ENCODE measurements around the gene KRT20.

Gene KRT20

GRCh38 chr17:40850293-40850972, 34.6 kb downstream of the KRT20 start:
- no peaks in the 10 kb centered on the region for H3K4me1 ChIP-seq (ENCODE audit: insufficient read depth, insufficient read length)
- TF ChIP-seq SUZ12 (IDR thresholded peaks at IDR 0.05; ENCODE audit: extremely low read depth, insufficient read depth, insufficient read length), result no peak
- TF ChIP-seq YY1 (IDR thresholded peaks at IDR 0.05; ENCODE audit: insufficient read depth, insufficient read length), result no peak
- no peak for TF ChIP-seq ZNF274 (IDR thresholded peaks at IDR 0.05; ENCODE audit: low read depth, low read length)
- no peaks in the 10 kb centered on the region for H3K9me3 ChIP-seq (ENCODE audit: insufficient read depth, low read length)
- H3K27me3 ChIP-seq (ENCODE audit: insufficient read depth, insufficient read length), result no peaks in the 10 kb centered on the region
- H3K4me3 ChIP-seq (ENCODE audit: insufficient read length, low read depth), result no peak overlapping the region
- H3K36me3 ChIP-seq (ENCODE audit: insufficient read depth, insufficient read length, low read length), result no peaks in the 10 kb centered on the region
- no peak for DNase-seq (ENCODE audit: low read depth, low spot score)
- no peak overlapping the region for H3K9ac ChIP-seq (ENCODE audit: insufficient read length, low read depth)

GRCh38 chr17:40849723-40850122, 35.3 kb downstream of the KRT20 start:
- TF ChIP-seq SUZ12 (IDR thresholded peaks at IDR 0.05; ENCODE audit: extremely low read depth, insufficient read depth, insufficient read length) (no peak), ZNF274 (IDR thresholded peaks at IDR 0.05; ENCODE audit: low read depth, low read length) (no peak), YY1 (IDR thresholded peaks at IDR 0.05; ENCODE audit: insufficient read depth, insufficient read length) (no peak)
- H3K27me3 ChIP-seq (ENCODE audit: insufficient read depth, insufficient read length), result no peaks in the 10 kb centered on the region
- H3K4me3 ChIP-seq (ENCODE audit: insufficient read length, low read depth), result no peak overlapping the region
- no peak overlapping the region for H3K9ac ChIP-seq (ENCODE audit: insufficient read length, low read depth)
- DNase-seq (ENCODE audit: low read depth, low spot score), result no peak
- no peaks in the 10 kb centered on the region for H3K9me3 ChIP-seq (ENCODE audit: insufficient read depth, low read length)
- no peaks in the 10 kb centered on the region for H3K36me3 ChIP-seq (ENCODE audit: insufficient read depth, insufficient read length, low read length)
- no peaks in the 10 kb centered on the region for H3K4me1 ChIP-seq (ENCODE audit: insufficient read depth, insufficient read length)

DNA sequence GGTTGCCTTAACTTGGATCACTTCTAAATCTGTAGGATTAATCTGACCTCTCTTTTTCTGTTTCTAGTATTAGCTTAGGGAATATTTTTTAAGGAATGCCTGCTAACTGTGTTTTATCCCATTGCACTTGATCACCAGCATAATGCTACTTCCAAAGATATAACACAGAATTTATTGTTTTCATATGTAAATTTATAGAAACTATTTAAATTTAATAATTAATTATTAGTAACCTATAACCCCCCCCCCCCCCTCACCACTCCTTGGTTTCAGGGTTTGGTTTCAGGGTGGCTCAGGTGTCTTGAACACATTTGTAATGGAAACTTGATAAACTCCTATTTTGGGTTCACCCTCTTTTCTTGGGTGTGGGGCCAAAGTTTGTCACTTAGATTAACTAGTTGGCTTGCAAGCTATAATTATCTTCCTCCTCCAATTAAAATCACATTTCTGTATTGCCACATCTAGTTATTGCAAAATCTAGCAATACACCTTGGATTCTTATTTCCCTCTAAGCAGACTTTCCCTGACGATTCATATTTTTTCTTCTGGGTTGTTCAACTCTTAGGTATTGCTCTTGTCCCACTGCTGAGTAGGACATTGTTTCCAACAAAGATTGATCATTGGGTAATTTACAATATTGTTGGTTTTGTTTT, 36.3 kb downstream of the KRT20 start:
- Histone ChIP-seq H3K27me3 (ENCODE audit: insufficient read depth, insufficient read length) (no peaks in the 10 kb centered on the region), H3K36me3 (ENCODE audit: insufficient read depth, insufficient read length, low read length) (no peaks in the 10 kb centered on the region), H3K9me3 (ENCODE audit: insufficient read depth, low read length) (no peaks in the 10 kb centered on the region), H3K4me1 (ENCODE audit: insufficient read depth, insufficient read length) (no peaks in the 10 kb centered on the region), H3K4me3 (ENCODE audit: insufficient read length, low read depth) (no peak overlapping the region), H3K9ac (ENCODE audit: insufficient read length, low read depth) (no peak overlapping the region)
- no peak for TF ChIP-seq YY1 (IDR thresholded peaks at IDR 0.05; ENCODE audit: insufficient read depth, insufficient read length)
- no peak for TF ChIP-seq ZNF274 (IDR thresholded peaks at IDR 0.05; ENCODE audit: low read depth, low read length)
- TF ChIP-seq SUZ12 (IDR thresholded peaks at IDR 0.05; ENCODE audit: extremely low read depth, insufficient read depth, insufficient read length), result no peak
- no peak for DNase-seq (ENCODE audit: low read depth, low spot score)

DNA sequence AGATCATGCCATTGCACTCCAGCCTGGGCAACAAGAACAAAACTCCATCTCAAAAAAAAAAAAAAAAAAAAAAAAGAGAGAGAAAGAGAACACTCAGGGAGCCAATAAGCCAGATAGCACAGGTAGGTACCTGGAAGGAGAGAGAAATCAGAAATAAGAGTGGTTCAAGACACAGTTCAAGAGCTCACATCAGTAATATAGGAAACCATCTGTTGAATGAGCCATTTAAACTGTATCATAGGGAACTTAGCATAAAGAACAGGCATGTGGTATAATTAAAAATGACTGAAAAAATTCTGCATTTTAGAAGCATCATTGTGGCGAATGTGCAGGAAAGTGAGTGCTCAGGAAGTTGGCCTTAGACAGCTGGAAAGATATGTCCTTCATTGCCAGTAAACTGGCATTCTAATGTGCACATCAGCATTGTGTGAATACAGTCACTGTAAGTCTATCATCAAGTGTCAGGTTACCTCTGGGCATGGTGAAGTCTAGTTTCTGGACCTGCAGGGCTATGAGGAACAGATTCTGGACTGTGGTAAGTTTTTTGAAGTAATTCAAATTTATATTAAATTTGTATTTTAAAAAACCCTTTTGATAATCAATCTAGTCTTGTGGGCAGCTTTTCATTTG, 38.4 kb downstream of the KRT20 start:
- Histone ChIP-seq H3K9ac (ENCODE audit: insufficient read length, low read depth) (no peak overlapping the region), H3K4me1 (ENCODE audit: insufficient read depth, insufficient read length) (peaks cover 2% of the 10 kb centered on the region), H3K9me3 (ENCODE audit: insufficient read depth, low read length) (no peaks in the 10 kb centered on the region), H3K27me3 (ENCODE audit: insufficient read depth, insufficient read length) (no peaks in the 10 kb centered on the region), H3K4me3 (ENCODE audit: insufficient read length, low read depth) (no peak overlapping the region), H3K36me3 (ENCODE audit: insufficient read depth, insufficient read length, low read length) (no peaks in the 10 kb centered on the region)
- no peak for TF ChIP-seq SUZ12 (IDR thresholded peaks at IDR 0.05; ENCODE audit: extremely low read depth, insufficient read depth, insufficient read length)
- no peak for TF ChIP-seq YY1 (IDR thresholded peaks at IDR 0.05; ENCODE audit: insufficient read depth, insufficient read length)
- no peak for TF ChIP-seq ZNF274 (IDR thresholded peaks at IDR 0.05; ENCODE audit: low read depth, low read length)
- DNase-seq (ENCODE audit: low read depth, low spot score), result no peak

- H3K36me3 ChIP-seq (ENCODE audit: insufficient read depth, insufficient read length, low read length), result no peaks in the 10 kb centered on the region
- no peaks in the 10 kb centered on the region for H3K9me3 ChIP-seq (ENCODE audit: insufficient read depth, low read length)
- H3K4me3 ChIP-seq (ENCODE audit: insufficient read length, low read depth), result no peak overlapping the region
- no peak for TF ChIP-seq SUZ12 (IDR thresholded peaks at IDR 0.05; ENCODE audit: extremely low read depth, insufficient read depth, insufficient read length)
- no peak for TF ChIP-seq YY1 (IDR thresholded peaks at IDR 0.05; ENCODE audit: insufficient read depth, insufficient read length)
- TF ChIP-seq ZNF274 (IDR thresholded peaks at IDR 0.05; ENCODE audit: low read depth, low read length), result no peak
- peaks cover 2% of the 10 kb centered on the region for H3K4me1 ChIP-seq (ENCODE audit: insufficient read depth, insufficient read length)
- no peaks in the 10 kb centered on the region for H3K27me3 ChIP-seq (ENCODE audit: insufficient read depth, insufficient read length)
- no peak for DNase-seq (ENCODE audit: low read depth, low spot score)
- no peak overlapping the region for H3K9ac ChIP-seq (ENCODE audit: insufficient read length, low read depth)
These were observed 40.4 kb downstream of the KRT20 start for GRCh38 chr17:40844671-40845107.

DNA sequence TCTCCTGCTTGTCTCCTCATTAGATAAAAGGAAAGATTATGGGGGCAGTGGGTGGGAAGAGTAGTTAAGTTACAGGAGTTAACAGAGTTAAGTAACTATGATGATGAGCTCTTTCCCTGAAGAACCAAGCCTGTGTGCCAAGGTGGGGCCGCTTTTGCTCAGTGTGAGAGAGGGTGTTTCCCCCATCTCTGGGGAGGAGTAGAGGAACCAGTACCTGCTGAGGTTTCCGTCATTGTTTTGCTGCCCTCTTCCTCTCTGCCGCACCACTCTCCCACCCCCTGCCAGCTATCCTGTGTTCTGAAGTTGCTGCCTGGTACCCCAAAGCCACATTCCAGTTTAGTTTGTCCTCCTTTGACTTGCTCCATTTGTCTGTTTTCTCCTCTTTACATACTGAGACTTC, 41.8 kb downstream of the KRT20 start:
- Histone ChIP-seq H3K36me3 (ENCODE audit: insufficient read depth, insufficient read length, low read length) (no peaks in the 10 kb centered on the region), H3K27me3 (ENCODE audit: insufficient read depth, insufficient read length) (no peaks in the 10 kb centered on the region), H3K9me3 (ENCODE audit: insufficient read depth, low read length) (no peaks in the 10 kb centered on the region), H3K4me3 (ENCODE audit: insufficient read length, low read depth) (no peak overlapping the region), H3K4me1 (ENCODE audit: insufficient read depth, insufficient read length) (peaks cover 2% of the 10 kb centered on the region), H3K9ac (ENCODE audit: insufficient read length, low read depth) (no peak overlapping the region)
- DNase-seq (ENCODE audit: low read depth, low spot score), result no peak
- TF ChIP-seq SUZ12 (IDR thresholded peaks at IDR 0.05; ENCODE audit: extremely low read depth, insufficient read depth, insufficient read length), result no peak

GRCh38 chr17:40841246-40841645, 43.8 kb downstream of the KRT20 start:
- H3K4me1 ChIP-seq (ENCODE audit: insufficient read depth, insufficient read length), result peaks cover 2% of the 10 kb centered on the region
- TF ChIP-seq SUZ12 (IDR thresholded peaks at IDR 0.05; ENCODE audit: extremely low read depth, insufficient read depth, insufficient read length), result no peak
- no peak for TF ChIP-seq YY1 (IDR thresholded peaks at IDR 0.05; ENCODE audit: insufficient read depth, insufficient read length)
- TF ChIP-seq ZNF274 (IDR thresholded peaks at IDR 0.05; ENCODE audit: low read depth, low read length), result no peak
- no peaks in the 10 kb centered on the region for H3K9me3 ChIP-seq (ENCODE audit: insufficient read depth, low read length)
- no peak overlapping the region for H3K4me3 ChIP-seq (ENCODE audit: insufficient read length, low read depth)
- no peaks in the 10 kb centered on the region for H3K36me3 ChIP-seq (ENCODE audit: insufficient read depth, insufficient read length, low read length)
- no peaks in the 10 kb centered on the region for H3K27me3 ChIP-seq (ENCODE audit: insufficient read depth, insufficient read length)
- no peak for DNase-seq (ENCODE audit: low read depth, low spot score)
- H3K9ac ChIP-seq (ENCODE audit: insufficient read length, low read depth), result no peak overlapping the region
